Erythroblast (primary cell): ENCODE results near the gene MEF2C.

Source experiments
- GATA1 ChIP-seq: IDR thresholded peaks from 2 replicates; pipeline ENCODE4 v1.6.1; 2011; ENCODE audit warnings: low read depth, mild to moderate bottlenecking, control low read depth, low read length, moderate library complexity
- POLR2A ChIP-seq: IDR thresholded peaks from 2 replicates; pipeline ENCODE4 v1.6.1; 2011; ENCODE audit warnings: mild to moderate bottlenecking, low read length

- TF ChIP-seq POLR2A = no peak
- TF ChIP-seq GATA1 = no peak
Observed at GRCh38 chr5:88736494-88736893, 146.5 kb downstream of the MEF2C start.
